GM21381 (cell line): Measurements from ENCODE around the gene ALS2CL.

Experiments used
- ATAC-seq: cut with Tn5 transposase; IDR thresholded peaks from one replicate; pipeline ENCODE4 v1.9.1; 2021; ENCODE audit warnings: mild to moderate bottlenecking, moderate library complexity; ENCODE audit not compliant: unreplicated experiment

ALS2CL gene

DNA sequence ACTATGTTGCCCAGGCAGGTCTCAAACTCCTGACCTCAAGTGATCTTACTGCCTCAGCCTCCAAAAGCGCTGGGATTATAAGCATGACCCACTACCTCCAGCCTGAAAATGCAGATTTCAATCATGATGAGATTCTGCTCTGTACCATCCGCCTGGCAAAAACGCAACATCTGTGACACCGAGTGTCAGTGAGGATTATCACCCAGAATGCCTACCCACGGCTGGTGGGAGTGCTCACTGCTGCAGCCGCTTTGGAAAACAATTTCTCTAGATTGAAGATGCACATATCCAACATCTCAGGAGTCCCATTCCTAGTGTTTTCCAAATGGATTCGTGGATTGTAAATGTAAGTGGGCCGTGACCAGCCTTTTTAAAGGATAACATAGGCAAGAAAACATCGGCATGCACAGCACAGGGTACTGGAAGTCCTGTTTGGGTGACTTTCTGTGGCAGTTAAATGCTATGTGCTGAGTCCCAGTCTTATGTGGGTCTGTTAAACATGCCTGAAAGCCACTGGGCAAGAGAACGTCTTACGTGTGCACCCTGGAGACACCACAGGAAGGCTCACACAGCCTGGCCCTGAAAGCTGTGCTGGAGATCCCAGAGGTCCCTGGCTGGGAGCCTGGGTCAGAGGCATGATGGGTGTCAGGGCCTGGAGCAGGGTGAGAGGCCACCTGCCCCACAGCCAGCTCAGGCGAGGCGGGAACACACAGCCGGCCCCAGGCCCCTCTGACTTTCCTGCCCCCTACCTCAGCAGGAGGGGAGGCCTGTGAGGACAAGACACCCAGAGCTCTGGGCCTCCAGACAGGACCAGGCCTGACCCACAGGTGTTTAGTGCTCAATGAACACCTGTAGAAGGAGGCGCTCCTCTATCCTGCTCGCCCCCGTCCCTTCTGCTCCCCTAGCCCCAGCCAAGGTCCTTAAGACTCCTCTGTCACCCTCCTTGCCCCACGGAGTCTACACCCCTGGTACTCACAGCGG lies 23.3 kb upstream of the ALS2CL start:
- no peak for ATAC-seq

DNA sequence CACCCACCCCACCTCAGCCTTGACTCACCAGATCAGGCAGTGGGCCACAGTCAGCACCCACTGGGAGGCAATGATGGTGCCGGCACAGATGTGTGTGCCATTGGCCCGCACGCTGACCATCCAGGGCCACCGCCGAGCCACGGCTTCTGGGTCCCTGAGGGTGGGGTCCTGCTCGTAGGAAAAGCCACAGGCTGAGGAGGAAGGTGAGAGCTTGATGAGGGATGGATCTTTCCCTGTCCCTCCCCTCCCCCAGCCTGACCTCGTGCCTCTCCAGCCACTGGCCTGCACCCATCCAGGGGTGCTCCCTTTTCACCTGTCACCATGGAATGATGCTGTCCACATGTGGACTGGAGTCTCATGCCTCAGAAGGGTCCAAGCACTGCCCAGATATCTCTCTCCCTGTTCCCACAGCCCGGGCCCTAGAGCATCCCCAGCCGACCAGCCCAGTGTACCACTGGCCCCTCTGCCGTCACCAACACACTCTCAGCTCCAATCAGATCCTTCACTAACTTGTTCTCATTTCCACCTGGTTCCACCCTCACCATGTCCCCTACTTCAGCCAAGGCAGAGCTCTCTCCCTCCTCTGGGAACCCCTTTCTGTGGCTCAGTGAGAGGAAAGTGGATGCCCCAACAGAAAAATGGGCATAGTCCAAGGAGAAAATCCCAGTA lies 22.2 kb upstream of the ALS2CL start:
- no peak for ATAC-seq

DNA sequence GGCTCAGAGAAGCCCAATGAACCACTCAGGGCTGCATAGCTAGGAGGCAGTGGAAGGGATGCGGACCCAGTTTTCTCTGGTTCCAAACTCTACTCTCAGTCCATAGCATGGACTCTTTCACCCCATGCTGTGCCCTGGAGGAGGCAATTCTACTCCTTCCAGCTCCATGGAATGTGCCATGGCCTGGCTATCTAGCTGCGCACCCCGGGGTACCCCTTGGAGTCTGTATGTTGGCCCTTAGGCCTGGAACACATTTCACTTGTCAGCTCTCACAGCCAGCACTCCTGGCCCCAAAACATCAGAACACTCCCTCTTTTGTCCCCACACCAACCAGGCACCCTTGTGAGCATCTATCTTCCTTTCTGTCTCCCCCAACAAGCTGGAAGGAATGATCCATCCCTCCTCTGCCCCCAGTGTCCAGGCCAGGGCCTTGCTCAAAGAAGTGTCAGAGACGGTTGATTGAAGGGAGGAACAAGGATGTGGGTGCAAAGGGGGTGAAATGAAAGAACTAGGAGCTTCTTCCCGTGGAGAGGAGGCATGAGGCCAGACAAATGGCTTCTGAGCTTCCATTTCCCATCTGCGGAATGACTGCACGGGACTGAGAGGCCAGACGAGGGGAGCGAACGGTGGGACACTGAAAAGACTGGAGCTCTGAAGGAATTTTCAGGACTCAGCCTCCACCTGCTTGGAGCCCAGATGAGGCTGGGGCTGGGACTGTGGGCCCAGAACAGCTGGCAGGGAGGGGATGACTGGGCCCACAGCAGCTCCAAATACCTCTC lies 21.4 kb upstream of the ALS2CL start:
- no peak for ATAC-seq

DNA sequence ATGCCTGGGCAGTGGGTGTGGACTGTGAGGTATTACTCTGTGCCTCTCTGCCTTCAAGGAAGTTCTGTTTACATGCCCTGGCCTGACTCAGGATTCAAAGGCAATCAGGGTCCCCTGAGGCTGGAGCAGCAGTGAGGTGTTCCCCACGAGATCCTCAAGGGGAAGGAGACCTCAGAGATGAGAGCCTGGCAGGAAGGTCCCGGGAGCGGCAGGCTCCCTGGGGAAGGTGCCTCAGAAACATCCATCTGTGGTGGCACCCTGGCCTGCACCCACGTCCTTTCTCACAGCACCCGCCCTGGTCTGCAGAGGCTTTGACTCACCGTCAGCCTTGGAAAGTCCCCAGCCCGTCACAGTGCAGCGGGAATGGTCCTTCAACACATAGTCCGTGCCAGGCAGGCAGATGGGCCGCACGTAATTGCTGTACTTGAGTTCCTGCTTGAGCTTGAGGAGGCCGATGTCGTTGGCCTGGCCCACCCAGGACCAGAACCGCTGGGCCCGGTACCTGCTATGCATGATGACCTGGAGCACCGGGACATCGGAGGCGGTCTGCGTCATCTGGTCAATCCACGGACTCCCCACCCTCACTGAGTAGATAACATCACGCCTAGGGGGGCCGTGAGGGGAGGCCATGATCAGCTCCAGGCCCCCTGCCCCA lies 20.5 kb upstream of the ALS2CL start:
- no peak for ATAC-seq

DNA sequence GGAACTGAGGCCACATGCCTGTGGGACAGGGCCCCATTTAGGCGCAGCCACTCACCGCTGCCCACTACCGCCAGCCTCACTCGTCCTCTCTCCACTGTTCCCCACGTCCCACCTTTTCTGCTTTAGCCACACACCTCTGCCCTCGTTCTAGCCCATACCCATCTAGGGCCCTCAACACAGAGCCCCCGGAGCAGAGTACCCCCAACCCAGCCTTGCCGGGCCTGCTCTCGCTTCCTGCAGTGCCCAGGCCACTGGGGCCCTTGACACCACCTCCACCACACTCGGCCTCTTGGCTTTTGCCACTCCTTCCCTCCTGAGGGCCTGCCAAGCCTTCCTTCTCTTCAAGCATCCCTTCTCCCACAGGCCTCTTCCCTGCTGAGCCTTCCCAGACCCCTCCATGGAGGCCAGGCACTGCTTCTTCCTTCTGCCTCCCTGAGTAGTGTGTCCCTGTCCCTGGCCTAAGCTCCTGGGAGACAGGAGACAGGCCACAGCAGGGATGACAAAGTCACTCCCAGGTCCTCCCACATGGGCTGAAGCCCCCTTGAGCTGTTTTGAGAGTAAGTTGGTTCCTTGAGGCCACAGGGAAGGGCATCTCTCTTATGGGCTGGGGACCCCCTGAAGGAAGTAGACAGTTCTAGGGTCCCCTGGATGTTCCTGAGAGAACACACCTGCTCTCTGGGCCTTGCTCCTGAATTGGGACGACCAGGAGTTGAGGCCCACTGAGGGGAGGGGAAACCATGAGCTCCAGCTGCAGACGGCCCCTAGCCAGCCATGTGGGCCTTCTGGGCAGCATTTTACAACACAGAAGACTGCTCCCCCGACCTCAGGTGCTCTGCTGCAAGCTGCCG lies 19.8 kb upstream of the ALS2CL start:
- no peak for ATAC-seq

DNA sequence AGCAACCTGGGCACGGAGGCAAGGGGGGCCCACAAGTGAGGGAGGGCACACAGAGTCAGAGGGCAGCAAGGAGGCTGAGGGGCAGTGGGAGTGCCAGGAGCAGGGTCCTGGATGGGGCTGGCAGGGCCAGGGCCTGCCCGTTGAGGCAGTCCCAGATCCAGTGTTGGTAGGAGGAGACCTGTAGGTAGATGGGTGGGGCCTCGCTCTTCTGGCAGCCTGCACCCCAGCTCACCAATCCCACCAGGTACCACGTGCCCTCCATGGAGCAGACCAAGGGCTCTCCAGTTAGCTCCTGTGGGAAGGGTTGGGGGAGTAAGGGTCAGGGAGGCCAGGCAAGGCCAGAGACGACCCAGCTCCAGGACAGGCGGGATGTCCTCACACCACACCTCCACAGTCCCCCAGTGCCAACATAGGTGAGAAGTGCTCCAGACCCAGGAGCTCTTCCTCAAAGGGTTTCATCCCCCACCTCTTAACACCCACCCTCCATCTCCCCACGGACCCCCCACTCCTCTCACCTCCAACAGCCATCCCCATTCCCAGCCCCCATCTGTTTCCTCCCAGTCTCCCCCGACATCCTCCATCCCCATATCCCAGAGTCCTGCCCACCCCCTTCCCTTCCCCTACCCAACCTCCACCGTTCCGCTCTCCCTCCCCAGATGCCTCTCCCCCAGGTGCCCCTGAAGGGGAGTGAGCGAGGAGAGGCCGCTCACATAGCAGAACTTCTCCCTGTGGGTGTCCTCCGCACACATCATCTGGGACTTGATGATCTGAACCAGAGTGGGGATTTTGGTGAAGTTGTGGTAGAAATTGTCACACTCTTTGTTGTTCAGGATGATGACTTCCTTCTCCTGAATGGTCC lies 18.9 kb upstream of the ALS2CL start:
- no peak for ATAC-seq

DNA sequence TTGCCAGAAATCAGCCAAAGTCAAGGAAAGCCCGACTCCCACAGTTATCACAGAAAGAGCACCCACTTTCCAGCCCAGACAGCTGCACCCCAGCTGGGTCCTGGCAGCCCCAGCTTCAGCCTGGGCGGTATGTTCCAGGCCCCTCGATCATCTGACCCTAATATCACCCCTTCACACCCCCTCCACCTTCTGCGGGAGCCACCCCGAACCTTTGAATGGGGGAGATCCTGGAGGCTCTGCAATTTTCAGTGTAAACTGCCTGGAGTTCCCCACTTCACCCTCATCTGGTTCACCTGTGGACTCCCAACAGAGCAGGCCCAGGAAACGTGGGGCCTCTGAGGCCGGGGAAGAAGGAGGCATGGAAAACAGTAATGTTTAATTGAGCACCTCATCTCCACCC lies 18.3 kb upstream of the ALS2CL start:
- ATAC-seq: no peak

DNA sequence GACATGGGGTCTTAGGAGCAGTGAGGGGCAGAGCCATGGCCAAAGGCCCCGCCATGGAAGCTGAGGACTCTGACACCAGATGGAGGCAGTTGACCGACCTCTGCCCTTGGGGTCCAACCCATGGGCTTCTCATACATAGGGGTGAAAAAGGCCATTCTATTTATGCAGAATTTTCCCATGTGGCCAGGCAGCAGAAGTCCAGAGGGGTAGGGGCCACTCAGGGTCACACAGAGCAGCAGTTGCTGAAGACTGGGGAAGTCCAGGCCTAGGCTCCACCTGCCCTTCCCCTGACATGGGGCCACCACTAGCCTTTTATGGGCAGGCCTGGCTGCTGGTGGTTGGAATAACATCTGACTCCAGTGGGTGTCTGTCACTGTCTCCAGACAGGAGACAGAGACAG lies 17.8 kb upstream of the ALS2CL start:
- no peak for ATAC-seq

DNA sequence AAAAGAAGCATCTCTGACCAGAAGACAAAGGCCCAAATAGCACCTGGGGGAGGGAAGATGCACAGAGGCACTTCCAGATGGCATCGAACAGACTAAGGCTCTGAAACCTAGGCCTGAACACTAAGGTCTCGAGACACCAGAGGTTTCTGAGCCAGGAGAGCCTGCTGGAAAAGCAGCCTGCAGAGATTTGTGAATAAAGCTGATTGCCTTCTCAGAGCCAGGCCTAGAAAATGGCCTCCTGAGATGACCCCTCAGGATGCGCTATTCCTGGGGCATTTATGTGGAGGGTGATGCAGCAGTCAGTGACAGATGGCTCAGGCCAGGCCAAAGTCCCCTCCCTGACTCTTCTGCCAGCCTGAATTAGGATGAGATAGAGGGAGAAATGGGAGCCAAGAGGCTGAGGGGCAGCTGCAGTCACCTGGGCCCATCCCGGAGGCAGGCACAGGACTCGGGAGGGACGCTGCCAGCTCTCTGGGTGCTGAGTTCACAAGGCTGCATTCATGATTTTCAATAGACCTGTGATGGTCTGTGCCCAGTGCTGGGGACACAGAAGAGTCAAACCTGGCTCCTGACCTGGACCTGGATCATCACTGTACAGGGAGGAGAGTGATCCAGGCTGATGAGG lies 17.3 kb upstream of the ALS2CL start:
- ATAC-seq: no peak

DNA sequence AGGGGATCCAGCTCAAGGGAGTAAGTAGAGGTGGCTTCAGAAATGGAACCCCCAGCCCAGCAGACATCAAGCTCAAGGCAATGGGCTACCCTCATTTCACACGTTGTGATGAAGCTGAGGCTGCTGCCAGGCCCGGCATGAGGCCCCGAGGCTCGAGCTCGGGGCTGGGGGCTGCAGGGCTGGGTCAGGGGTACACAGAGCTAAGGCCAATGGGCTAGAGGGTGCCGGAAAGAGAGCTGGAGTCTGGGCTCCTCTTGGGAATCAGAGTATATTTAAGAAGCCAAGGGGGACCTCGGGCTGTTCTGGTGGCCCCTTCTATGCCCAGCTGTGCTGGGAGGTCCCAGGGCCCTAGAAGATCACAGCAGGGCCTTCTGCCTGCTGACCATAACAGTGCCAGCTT lies 16.8 kb upstream of the ALS2CL start:
- ATAC-seq: no peak

DNA sequence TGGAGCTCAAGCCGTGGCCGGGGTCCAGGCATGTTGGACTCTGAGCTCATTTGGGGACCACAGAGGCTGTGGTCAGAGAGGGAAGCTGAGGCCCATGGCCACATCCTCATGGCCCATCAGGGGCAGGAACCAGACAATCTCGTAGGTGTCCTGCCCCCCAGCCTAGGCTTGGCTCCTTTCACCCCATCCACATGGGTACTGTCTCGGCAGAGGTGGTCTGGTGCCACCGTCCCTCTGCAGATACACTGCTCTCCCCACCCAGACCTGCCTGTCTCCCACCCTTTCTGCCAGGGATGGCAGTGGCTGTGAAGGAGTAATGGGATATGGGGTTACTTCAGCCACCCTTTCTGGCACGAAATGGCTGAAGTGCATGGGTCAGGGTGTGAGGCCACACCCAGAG lies 16.2 kb upstream of the ALS2CL start:
- ATAC-seq: no peak

DNA sequence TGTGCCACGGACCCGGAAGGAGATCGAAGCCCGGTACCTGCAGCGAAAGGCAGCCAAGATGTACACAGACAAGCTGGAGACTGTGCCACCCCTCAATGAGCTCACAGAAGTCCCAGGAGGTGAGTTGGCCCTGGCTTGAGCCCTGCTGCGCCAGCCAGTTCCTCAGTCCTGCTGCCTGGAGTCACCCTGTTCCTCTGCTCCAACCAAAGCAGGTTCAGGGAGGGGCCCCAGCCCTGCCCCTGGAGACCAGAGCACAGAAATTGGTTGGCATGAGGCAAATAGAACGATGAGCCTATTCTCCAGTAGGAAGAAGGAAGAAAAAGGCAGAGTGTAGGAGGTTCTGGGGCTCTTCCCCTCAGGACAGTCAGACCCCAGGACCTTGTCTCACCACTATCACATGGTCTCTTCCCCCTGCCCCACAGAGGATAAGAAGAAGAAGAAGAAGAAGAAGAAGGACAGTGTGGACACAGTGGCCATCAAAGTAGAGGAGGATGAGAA lies 15.7 kb upstream of the ALS2CL start:
- no peak for ATAC-seq

DNA sequence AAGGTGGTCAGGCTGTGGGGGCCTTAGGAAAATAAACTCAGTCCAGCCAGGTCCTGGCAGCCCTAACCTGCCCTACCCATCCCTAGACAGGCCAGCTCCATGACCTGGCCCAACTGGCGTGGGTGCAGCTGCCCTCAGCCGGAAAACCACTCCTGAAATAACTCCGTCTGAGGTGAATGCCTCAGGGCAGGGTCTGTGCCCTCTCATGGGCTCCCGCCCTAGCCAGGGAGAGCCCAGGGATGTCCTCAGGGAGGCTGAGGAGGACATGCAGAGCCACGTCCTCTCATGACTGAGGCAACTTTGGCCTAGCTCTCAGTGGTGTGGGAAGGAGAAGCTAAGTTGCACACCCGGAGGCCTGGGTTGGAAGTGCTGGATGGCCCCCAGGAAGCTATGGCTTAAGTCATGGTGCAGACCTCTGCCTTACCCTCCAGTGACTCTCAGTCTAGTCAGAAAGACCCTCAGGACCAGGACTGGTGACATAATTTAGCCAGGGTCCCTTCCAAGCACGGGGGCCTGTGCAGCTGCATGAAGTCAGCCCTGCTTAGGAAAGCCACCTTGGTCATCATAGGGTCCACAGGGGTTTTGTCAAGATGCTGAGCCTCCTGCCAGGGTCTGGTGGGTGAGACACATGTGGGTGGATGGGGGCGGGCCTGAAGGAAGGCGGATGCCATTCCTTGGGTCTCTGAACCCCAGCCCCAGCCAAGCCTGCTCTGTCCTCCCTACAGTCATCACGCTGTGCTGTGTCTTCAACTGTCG lies 15.1 kb upstream of the ALS2CL start:
- no peak for ATAC-seq

DNA sequence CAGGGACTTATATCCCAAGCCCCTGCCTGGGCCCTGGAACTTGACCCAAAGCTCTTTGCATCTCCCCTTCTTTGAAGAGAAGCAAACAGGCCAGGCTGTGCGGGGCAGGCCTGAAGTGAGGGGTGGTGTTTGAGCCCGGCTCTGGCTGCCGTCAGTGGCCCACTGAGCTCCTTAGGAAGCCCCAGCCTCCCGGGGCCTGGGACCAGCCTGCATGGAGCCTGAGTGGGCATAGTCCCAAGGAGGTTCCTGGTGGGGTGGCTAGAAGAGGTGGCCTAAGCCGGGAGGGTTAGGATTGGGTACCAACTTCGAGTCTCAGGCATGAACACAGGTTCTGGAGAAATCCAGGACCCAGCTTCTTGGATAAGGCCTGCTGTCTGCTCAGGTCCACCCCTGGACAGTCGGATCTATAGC lies 14.1 kb upstream of the ALS2CL start:
- no peak for ATAC-seq

DNA sequence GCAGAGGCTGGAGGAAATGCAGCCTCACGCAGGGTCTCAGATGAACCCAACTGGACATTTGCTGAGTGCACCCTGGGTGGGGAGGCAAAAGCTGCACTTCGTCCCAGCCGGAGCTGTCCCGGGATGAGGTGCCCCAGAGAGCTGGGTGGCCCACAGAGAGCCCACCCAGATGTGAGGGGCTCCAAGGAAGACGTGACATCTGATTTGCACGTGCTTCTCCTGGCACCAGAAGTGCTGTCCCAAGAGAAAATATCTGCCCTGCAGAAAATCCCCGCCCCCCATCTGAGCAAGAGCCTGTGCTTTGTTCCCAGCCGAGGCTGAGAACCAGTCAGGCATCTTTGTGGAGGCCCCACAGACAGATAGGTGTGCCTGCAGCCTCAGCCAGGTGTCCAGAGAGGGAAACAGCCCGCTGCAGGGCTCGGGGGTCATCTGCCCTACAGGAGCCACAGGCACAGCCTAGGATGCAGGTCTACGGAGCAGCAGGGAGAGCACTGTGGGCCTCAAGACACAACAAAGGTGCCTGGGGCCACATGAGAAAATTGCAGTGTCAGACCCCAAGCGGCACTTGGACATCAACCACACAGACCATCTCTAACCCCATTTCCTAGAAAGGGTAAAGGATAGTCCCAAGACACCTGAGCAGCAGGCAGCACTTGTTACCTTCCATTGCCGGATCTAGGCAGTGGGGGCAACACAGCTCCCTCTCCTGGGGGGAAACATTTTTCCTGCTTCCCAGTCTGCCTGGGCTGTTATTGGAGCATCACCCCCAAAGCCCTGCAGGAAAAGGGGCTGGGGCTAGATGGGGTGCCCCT lies 13.5 kb upstream of the ALS2CL start:
- no peak for ATAC-seq

DNA sequence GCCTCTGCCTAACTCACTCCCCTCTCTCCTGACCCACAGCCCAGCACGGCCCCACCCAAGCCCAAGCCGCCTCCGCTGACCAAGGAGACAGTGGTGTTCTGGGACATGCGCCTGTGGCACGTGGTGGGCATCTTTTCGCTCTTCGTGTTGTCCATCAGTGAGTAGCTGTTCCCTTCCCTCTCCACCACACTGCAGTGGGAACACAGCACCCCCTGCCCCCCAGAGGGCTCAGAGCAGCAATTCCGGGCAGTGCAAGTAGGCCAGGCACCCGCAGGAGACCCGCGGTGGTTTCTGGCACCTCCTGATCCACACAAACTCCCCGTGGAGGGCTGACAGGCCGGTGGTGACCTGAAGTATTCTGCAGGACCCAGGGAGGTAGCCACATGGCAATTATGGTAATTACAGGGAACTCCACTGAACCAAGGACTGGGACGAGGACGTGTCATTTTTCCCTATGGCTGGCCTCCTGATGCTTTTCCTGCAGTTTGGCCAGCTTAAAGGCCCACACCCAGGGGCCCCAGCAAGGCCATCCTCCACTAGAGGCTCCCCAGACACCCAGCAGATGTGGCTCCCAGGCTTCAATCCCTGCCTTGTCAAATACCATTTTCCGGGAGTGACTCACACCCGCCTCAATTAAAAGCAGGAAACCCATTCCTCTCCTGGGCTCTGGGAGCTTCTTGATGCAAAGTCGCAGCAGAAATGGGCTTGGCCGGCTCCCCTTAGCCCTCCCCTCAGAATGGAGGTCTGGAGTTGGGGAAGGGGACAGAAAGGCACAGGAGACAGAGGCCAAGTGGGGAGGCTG lies 12.5 kb upstream of the ALS2CL start:
- no peak for ATAC-seq
